Epithelial cell of proximal tubule (primary cell): ENCODE measurements around the gene APEX1. TPM values are rescaled to one million over a fixed set of nuclear protein-coding genes. Genes with fewer than 3 reads are reported as not detected.

Experiments
- DNase-seq: peaks from one replicate; pipeline ENCODE4 v3.0.0-alpha.2; 2011; ENCODE audit warnings: low read depth
- H3K4me3 ChIP-seq: 2 replicates; pipeline ENCODE4 v1.5.1; 2011; ENCODE audit warnings: low read depth, mild to moderate bottlenecking, low read length
- total RNA-seq: library from RNA; depleted of rRNA; stranded (reverse); fragments of >200 nt; gene quantifications from 2 replicates; pipeline ENCODE4 v1.2.3, GENCODE V29; 2015
- TF ChIP-seq, protein P1 (sequence below): conservative IDR thresholded peaks from 2 replicates; pipeline ENCODE4 v1.5.1; 2012; ENCODE audit warnings: low read depth, mild to moderate bottlenecking, low read length

The APEX1 gene
- total RNA-seq, 1 donor from 2014 or later = 321 TPM

GRCh38 chr14:20416223-20416622 is 38.8 kb upstream of the APEX1 start:
- TF ChIP-seq, protein P1, sequence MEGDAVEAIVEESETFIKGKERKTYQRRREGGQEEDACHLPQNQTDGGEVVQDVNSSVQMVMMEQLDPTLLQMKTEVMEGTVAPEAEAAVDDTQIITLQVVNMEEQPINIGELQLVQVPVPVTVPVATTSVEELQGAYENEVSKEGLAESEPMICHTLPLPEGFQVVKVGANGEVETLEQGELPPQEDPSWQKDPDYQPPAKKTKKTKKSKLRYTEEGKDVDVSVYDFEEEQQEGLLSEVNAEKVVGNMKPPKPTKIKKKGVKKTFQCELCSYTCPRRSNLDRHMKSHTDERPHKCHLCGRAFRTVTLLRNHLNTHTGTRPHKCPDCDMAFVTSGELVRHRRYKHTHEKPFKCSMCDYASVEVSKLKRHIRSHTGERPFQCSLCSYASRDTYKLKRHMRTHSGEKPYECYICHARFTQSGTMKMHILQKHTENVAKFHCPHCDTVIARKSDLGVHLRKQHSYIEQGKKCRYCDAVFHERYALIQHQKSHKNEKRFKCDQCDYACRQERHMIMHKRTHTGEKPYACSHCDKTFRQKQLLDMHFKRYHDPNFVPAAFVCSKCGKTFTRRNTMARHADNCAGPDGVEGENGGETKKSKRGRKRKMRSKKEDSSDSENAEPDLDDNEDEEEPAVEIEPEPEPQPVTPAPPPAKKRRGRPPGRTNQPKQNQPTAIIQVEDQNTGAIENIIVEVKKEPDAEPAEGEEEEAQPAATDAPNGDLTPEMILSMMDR = no peak

GRCh38 chr14:20417250-20418186 is 37.5 kb upstream of the APEX1 start:
- no peak for DNase-seq

More at GRCh38 chr14:20416223-20416622, 38.8 kb upstream of the APEX1 start:
- no peak overlapping the region for H3K4me3 ChIP-seq
- DNase-seq = no peak

GRCh38 chr14:20418501-20418909 is 36.5 kb upstream of the APEX1 start:
- no peak for DNase-seq

More at GRCh38 chr14:20417250-20418186, 37.5 kb upstream of the APEX1 start:
- TF ChIP-seq, protein P1 = no peak
- no peak overlapping the region for H3K4me3 ChIP-seq

DNA sequence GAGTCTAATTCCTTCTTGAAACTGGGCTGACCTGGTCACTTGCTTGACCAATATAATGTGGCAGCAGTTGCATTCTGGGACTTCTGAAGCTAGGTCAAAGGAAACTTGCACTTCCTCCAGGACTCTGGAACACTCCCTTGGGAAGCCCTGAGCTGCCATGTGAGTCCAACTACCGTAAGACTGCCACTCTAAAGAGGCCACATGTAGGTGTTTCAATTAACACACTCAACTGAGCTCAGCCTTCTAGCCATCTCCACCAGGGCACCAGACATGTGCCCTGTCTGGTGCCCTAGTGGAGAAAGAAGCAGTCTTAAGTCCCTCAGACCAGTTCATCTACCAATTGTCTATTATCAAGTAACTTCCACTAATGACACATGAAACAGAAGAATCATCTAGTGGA is 35.6 kb upstream of the APEX1 start:
- no peak overlapping the region for H3K4me3 ChIP-seq
- DNase-seq = no peak
- TF ChIP-seq, protein P1 = no peak

More at GRCh38 chr14:20418501-20418909, 36.5 kb upstream of the APEX1 start:
- TF ChIP-seq, protein P1 = no peak
- no peak overlapping the region for H3K4me3 ChIP-seq

DNA sequence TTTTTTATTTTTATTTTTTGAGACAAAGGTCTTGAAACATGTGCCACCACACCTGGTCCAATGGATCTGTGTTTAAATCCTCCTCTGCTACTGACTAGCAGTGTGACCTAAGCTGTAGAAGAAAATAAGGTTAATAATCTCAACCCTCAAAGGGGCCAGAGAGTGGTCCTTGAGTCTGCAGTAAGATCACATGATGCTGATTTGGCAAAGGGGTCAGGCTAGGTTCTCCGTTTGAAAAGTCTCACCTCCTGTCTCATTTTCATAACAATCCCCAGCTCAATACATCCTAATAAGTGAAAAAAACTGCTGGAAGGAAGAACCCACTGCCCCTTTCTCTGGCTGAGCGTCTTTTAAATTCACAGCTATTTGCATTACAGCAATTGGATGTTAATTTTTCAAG is 33.8 kb upstream of the APEX1 start:
- H3K4me3 ChIP-seq = no peak overlapping the region
- DNase-seq = no peak
- TF ChIP-seq, protein P1 = no peak

- no peak for DNase-seq
- no peak overlapping the region for H3K4me3 ChIP-seq
- TF ChIP-seq, protein P1 = no peak
Observed at GRCh38 chr14:20422886-20423285, 32.1 kb upstream of the APEX1 start.

DNA sequence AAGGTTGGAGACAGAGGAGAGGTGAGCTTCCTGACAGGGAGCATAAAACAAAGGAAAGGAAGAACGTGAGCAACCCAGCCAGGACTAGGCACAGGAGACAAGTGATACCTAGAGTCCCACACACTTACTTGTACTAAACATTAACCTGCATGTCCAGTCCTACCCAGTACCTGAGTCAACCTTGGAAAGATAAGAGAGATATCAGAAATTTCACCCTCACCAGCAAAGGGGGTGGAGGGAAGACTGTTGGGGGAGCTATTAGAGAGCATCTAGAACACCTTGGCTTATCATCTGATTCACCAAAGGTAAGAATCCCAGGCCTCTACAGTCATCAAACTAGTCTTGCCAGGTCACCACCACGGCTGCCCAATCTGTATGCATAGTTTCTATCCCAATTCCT is 30.2 kb upstream of the APEX1 start:
- DNase-seq = no peak
- TF ChIP-seq, protein P1 = no peak
- H3K4me3 ChIP-seq = no peak overlapping the region
